ENCODE measurements around the gene ANXA6.

Gene ANXA6

GRCh38 chr5:151075698-151076331 is 81.8 kb downstream of the ANXA6 start:
- no peak overlapping the region for H3K4me3 ChIP-seq (ENCODE audit: low read length)
- no peak for DNase-seq (ENCODE audit: low read depth, low spot score)

DNA sequence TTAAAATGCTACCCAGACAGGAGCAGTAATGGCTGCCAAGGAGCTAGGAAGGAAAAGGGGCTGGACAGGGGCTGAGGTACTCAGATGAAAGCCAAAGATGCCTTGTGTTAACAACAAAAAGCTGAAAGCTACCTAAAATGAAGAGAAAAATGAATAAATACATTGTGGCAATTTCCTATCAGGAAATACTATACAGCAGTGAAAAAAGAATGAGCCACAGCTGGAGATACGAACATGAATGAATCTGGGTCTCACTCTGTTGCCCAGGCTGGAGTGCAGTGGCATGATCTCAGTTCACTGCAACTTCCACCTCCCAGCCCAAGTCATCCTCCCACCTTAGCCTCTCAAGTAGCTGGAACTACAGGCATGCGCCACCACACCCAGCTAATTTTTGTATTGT is 83.0 kb downstream of the ANXA6 start:
- no peak overlapping the region for H3K4me3 ChIP-seq (ENCODE audit: low read length)
- no peak for DNase-seq (ENCODE audit: low read depth, low spot score)

DNA sequence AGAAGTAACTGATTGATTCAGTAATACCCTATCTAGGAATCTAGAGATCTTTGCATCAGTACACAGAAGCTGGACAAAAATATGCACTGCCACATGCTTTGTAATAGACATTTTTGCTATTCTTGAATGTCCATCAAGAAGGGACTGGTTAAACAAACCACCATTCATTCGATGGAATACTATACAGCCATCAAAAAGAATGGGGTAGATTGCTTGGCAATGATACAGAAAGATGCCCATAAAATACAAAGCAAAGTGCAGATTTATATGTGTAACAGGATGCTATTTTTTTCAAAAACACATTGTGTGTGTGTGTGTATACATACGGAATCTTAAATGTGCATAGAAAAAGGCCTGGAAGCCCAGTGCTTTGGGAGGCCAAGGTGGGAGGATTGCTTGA is 84.3 kb downstream of the ANXA6 start:
- no peak overlapping the region for H3K4me3 ChIP-seq (ENCODE audit: low read length)
- no peak for DNase-seq (ENCODE audit: low read depth, low spot score)

GRCh38 chr5:151072630-151073025 is 85.0 kb downstream of the ANXA6 start:
- H3K4me3 ChIP-seq (ENCODE audit: low read length): no peak overlapping the region
- DNase-seq (ENCODE audit: low read depth, low spot score): no peak

- DNase-seq (ENCODE audit: low read depth, low spot score): no peak
- H3K4me3 ChIP-seq (ENCODE audit: low read length): no peak overlapping the region
These were observed 85.5 kb downstream of the ANXA6 start for GRCh38 chr5:151071848-151072629.

DNA sequence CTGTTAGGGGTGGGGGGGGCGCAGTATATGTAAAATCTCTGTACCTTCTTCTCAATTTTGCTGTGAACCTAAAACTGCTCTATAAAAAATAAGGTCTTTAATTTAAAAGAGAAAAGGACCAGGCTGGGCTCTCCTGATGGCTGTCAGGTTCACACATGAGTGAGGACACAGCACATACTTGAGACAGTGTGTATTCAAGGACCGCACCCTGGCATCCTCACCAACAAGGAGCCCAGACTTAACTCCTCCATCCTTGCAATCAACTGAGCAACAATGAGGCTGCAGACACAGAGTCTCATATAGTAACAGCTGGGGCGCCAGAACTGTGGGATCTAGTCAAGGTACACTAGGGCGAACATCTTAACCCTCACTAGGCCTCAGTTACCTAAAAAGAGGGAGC is 86.6 kb downstream of the ANXA6 start:
- no peak overlapping the region for H3K4me3 ChIP-seq (ENCODE audit: low read length)
- no peak for DNase-seq (ENCODE audit: low read depth, low spot score)

GRCh38 chr5:151070449-151070848 is 87.1 kb downstream of the ANXA6 start:
- no peak overlapping the region for H3K4me3 ChIP-seq (ENCODE audit: low read length)
- no peak for DNase-seq (ENCODE audit: low read depth, low spot score)

DNA sequence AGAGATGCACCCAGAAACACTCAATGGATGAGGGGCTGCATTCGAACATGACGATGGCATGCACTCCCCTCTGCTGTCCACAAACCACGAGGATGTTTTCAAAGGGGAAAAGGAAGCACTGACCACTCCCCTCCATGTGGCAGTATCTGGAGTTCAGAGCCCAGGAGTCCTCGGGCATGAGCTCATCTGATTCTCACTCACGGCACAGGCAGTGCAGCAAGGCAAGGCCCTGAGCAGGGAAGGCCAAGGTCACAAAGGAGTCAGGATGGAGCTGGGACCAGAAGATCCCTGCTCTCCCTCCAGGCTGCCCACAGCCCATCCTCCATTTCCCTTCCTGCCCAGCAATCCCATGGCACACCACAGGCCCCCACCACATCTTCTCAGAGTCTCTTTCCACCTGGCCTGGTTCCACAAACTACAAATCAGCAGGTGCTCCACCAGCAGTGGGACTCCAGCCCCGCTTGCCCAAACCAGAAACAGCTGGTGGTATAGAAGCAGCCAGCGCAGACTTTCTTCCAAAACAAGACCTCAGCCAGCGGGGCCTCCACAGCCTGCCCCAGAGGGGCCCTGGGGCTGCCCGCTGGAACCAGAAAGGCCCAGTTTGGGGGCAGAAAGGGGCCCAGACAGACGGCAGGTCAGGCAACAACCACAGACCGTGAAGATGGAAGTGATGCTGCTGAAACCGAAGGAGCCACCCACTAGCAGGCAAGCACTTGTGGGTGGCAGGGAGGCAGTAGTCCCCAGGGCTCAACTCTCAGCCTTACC is 89.0 kb downstream of the ANXA6 start:
- no peak for DNase-seq (ENCODE audit: low read depth, low spot score)
- H3K4me3 ChIP-seq (ENCODE audit: low read length): no peak overlapping the region

GRCh38 chr5:151067632-151068432 is 89.7 kb downstream of the ANXA6 start:
- no peak for DNase-seq (ENCODE audit: low read depth, low spot score)
- H3K4me3 ChIP-seq (ENCODE audit: low read length): no peak overlapping the region

DNA sequence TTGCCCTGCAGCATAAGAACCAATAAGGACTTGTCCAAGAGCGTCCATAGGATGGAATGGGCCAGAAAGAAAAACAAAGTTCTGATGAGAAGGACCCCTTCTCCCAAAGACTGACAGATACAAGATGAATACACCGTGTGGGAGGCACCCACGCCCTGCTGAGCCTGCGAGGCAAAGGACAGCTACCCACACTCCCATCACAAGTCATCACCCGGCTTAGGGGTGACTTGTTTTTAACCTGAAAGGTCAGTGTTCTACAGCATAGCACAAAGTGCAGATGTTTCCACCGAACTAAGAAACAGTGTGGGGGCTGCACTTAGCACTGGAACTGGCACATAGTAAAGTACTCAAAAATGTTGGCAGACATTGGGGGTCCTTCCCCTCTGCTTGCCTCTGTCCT is 90.7 kb downstream of the ANXA6 start:
- no peak for DNase-seq (ENCODE audit: low read depth, low spot score)
- no peak overlapping the region for H3K4me3 ChIP-seq (ENCODE audit: low read length)

DNA sequence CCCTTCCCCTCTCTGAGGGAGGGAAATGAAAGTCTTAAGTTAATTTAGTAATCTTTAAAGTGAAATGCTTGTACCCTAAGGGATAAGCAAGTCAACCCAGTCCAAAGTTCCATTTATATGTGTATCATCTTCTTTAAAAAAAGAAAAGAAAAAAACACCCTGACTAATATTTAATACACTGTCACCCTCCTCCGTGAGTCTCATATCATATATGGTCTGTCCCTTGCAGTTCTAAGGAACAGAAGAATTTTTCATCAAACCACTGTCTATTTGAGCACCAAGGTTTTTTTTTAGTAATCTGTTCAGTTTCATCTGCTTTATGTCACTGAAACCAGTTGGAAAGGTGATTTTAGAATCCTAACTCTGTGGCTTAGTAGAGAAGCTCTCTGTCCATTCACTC is 92.0 kb downstream of the ANXA6 start:
- no peak for DNase-seq (ENCODE audit: low read depth, low spot score)
- H3K4me3 ChIP-seq (ENCODE audit: low read length): no peak overlapping the region

GRCh38 chr5:151064916-151065499 is 92.6 kb downstream of the ANXA6 start:
- H3K4me3 ChIP-seq (ENCODE audit: low read length): no peak overlapping the region
- no peak for DNase-seq (ENCODE audit: low read depth, low spot score)

DNA sequence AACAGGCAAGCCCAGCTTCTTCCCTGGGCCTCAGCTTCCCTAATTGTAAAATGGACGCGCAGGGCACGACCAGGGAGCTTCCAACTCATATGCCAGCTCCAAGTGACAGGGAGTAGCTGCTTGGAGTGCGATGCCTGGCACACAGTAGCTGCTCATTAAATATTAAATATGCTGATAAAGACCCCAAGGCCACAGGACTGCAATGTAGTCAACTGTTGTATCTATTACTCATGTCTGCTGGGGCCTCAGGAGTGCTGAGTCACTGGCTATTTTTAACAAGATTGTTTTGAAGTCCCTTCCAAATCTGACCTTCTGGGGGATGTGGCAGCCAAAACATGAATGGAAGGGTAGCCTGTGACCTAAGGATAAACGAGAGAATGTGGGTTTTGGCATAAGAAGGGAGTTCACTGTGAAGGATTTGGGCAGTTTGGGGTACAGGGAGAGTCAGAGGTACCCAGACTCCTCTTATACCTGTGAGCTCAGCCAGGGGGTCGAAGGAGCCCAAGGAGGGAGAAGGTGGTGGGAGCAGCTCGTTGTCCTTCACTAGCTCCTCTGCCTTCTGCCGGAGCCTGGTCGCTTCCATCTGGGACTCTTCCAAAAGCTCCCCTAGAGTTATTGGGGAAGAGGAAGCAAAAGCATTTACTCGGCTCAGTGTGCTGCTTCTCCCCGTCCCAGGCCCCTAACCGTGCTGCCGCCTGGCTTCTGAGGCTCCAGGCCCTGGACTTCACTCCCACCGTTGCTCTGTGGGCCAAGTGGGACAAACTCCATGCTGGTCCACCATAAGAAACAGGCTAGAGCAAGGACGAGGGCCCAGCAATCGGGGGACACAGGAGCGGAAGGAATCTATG is 94.2 kb downstream of the ANXA6 start:
- no peak for DNase-seq (ENCODE audit: low read depth, low spot score)
- no peak overlapping the region for H3K4me3 ChIP-seq (ENCODE audit: low read length)

- no peak overlapping the region for H3K4me3 ChIP-seq (ENCODE audit: low read length)
- DNase-seq (ENCODE audit: low read depth, low spot score): no peak
These were observed 95.0 kb downstream of the ANXA6 start for GRCh38 chr5:151062405-151063141.

GRCh38 chr5:151060742-151061141 is 96.8 kb downstream of the ANXA6 start:
- no peak for DNase-seq (ENCODE audit: low read depth, low spot score)
- H3K4me3 ChIP-seq (ENCODE audit: low read length): no peak overlapping the region

GRCh38 chr5:151058891-151059489 is 98.6 kb downstream of the ANXA6 start:
- DNase-seq (ENCODE audit: low read depth, low spot score): no peak
- H3K4me3 ChIP-seq (ENCODE audit: low read length): no peak overlapping the region

DNA sequence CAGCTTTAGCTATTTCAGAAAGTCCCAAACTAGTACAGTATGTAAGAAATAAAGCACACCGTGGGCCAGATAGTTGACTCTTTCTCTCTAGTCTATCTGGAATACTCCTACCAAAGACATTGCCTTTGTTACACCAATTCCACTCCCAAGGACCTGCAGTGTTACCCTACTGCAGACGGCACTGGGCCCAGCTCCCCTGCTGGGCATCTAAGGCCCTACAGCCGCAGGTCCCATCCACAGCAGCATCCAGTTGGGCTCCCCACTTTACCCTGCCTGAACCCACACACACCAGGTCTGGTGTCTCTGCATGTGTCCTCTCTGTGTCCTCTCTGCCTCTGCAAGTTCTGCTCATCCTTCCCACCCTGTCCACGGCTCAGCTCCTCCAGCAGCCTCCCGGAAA is 99.3 kb downstream of the ANXA6 start:
- DNase-seq (ENCODE audit: low read depth, low spot score): no peak
- H3K4me3 ChIP-seq (ENCODE audit: low read length): no peak overlapping the region

All from Jurkat, Clone E6-1 (cell line).